ENCODE results near the gene STOX2.

STOX2 gene

DNA sequence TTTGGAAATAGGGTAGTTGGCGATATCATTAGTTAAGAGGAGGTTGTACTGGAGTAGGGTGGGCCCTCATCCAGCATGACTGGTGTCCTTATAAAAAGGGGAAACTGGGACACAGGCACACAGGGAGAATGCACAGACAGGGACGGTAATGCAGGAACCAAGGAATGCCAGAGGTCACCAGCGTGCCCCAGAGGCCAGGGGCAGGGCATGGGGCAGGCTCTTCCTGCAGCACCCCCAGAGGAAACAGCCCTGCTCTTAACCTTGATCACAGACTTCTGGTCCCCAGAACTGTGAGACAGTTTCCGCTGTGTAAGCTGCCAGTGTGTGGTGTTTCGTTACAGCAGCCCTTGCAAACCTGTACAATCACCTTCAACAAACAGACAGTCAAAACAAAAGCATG lies 15.9 kb upstream of the STOX2 start:
- DNase-seq (ENCODE audit: low spot score) = no peak
- H3K27ac ChIP-seq = no peak overlapping the region
- TF ChIP-seq, protein P1, sequence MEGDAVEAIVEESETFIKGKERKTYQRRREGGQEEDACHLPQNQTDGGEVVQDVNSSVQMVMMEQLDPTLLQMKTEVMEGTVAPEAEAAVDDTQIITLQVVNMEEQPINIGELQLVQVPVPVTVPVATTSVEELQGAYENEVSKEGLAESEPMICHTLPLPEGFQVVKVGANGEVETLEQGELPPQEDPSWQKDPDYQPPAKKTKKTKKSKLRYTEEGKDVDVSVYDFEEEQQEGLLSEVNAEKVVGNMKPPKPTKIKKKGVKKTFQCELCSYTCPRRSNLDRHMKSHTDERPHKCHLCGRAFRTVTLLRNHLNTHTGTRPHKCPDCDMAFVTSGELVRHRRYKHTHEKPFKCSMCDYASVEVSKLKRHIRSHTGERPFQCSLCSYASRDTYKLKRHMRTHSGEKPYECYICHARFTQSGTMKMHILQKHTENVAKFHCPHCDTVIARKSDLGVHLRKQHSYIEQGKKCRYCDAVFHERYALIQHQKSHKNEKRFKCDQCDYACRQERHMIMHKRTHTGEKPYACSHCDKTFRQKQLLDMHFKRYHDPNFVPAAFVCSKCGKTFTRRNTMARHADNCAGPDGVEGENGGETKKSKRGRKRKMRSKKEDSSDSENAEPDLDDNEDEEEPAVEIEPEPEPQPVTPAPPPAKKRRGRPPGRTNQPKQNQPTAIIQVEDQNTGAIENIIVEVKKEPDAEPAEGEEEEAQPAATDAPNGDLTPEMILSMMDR (IDR thresholded peaks at IDR 0.05) = no peak
- H3K4me3 ChIP-seq = no peak overlapping the region

- H3K27ac ChIP-seq = no peak overlapping the region
- TF ChIP-seq, protein P1 (IDR thresholded peaks at IDR 0.05) = no peak
- DNase-seq (ENCODE audit: low spot score) = no peak
- no peak overlapping the region for H3K4me3 ChIP-seq
These were observed 7.9 kb upstream of the STOX2 start for GRCh38 chr4:183897193-183897592.

DNA sequence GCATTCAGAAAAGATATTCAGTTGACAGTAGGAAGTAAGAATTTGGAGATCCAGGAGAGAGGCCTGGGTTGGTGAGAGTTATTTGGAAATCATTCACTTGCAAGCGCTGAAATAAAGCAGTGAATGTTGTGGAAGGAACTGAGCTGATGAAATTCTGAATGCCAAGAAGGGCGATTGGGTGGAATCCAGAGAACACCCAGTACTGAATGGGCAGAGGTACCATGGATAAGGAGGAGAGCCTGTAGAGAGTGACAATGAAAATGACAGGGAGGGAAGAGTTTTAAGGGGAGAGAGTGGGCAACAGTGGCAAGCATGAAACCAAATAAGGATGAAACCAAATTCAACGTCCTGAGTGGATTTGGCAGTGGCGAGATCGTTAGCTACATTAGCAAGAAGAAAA lies 6.7 kb upstream of the STOX2 start:
- TF ChIP-seq, protein P1 (IDR thresholded peaks at IDR 0.05) = no peak

GRCh38 chr4:183903021-183903760 lies 1.9 kb upstream of the STOX2 start:
- TF ChIP-seq, protein P1 (IDR thresholded peaks at IDR 0.05) = no peak
- Histone ChIP-seq H3K4me3 (no peak overlapping the region), H3K27ac (no peak overlapping the region)
- no peak for DNase-seq (ENCODE audit: low spot score)

More for the DNA sequence above, 6.7 kb upstream of the STOX2 start:
- H3K4me3 ChIP-seq = no peak overlapping the region
- H3K27ac ChIP-seq = no peak overlapping the region
- DNase-seq (ENCODE audit: low spot score) = no peak

DNA sequence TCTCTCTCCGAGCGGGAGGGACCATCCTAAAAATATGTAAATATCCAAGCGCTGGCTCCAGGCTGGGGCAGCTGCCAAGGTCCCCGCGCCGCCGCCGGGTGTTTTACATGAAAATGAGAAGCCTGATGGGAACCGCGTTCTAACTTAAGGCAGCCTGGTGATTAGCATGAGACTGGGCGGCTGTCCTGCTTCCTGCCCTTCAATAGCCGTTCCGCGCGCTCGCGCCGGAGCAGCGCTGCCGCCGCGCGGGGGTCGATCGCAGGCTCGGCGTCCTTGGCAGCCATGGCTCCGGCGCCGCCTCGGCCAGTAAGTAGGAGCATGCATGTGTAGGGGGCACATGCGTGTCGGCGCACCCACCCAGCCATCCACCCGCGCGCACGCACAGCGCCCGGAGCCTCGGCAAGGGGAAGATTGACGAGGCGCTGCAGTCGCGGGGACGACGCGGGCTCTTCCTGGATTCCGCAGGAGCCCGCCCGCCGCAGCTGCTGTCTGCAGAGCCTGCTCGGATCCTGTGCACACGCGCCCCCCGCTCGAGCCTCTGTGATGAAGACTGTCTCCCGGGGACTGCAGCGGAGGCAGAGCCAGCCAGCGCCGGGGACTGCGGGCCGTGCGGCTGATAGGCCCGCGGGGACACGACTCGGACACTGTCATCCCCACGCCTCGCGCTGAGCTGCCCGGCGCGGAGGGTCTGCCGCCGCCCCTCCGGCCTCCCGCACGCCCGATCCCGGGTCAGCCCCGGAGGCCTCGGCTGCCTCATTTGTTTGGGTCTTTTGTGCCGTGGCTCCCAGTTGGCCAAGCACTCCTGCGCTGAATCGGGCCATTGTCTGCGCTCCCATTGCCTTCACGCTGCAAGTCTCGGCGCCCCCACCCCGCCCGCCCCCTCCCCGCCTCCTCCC lies 734 bp downstream of the STOX2 start:
- no peak for DNase-seq (ENCODE audit: low spot score)
- H3K4me3 ChIP-seq = peak overlapping the region; percentile 86
- peak overlapping the region; percentile 67 to 85 for H3K27ac ChIP-seq
- TF ChIP-seq, protein P1 (IDR thresholded peaks at IDR 0.05) = no peak

DNA sequence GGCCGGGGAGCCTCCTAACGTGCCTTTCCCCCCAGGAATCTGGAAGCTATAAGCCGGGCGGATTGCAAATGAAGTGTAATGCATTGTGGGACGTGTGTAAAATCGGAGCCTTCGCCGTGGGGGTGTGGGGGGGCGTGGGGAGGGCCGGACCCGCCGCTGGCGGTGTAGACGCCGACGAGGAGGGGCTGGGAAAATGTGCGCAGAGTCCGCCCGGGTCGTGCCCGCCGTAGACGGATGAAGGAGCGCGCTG lies 1.3 kb downstream of the STOX2 start:
- H3K27ac ChIP-seq = peak overlapping the region; percentile 67 to 85
- H3K4me3 ChIP-seq = peak overlapping the region; percentile 86
- DNase-seq (ENCODE audit: low spot score) = no peak
- TF ChIP-seq, protein P1 (IDR thresholded peaks at IDR 0.05) = no peak

Measured in coronary artery (tissue), 2 donors.